Gastroesophageal sphincter (tissue), 4 donors: ENCODE data around the gene POU2AF3. TPM values are rescaled to one million over a fixed set of nuclear protein-coding genes. Genes with fewer than 3 reads are reported as not detected.

Source experiments
- ATAC-seq: fragments of 150-250 bp; one replicate; pipeline ENCODE4 v1.9.1; 2016; ENCODE audit warnings: mild to moderate bottlenecking, moderate library complexity
- H3K27ac ChIP-seq, 4 donors: fragments of 200-600 bp; sonication (generic) in 3 of 4; 1 replicate in 3 of 4; 2 replicates in 1 of 4; pipeline ENCODE4 v1.5.1; 2016 to 2019
- H3K27me3 ChIP-seq: fragments of 200-600 bp; sonication (generic); one replicate; pipeline ENCODE4 v1.5.1; 2019
- H3K36me3 ChIP-seq, 2 donors: fragments of 200-600 bp; sonication (generic); one replicate each; pipeline ENCODE4 v1.5.1; 2019; ENCODE audit warnings: control low read depth in 1 of 2
- H3K4me1 ChIP-seq, 3 donors: fragments of 200-600 bp; sonication (generic); 1 replicate in 2 of 3; 2 replicates in 1 of 3; pipeline ENCODE4 v1.5.1; 2016 to 2019; ENCODE audit warnings: control low read depth in 2 of 3
- H3K4me3 ChIP-seq, 2 donors: fragments of 200-600 bp; sonication (generic); one replicate each; pipeline ENCODE4 v1.5.1; 2019; ENCODE audit warnings: mild to moderate bottlenecking in 1 of 2, moderate library complexity in 1 of 2
- H3K9me3 ChIP-seq, 3 donors: fragments of 200-600 bp; sonication (generic); one replicate each; pipeline ENCODE4 v1.5.1; 2017 to 2019; ENCODE audit warnings: control low read depth in 2 of 3
- CTCF ChIP-seq, 4 experiments: fragments of 200-600 bp in 2 of 4; fragments of 450-650 bp in 2 of 4; sonication (generic) in 1 of 4; IDR thresholded peaks; one replicate each; pipeline ENCODE4 v1.5.1; 2017 to 2019; ENCODE audit warnings: antibody characterized with exemption in 4 of 4, mild to moderate bottlenecking in 2 of 4, moderate library complexity in 2 of 4
- EP300 ChIP-seq: sonication (generic); formaldehyde crosslinking; IDR thresholded peaks from one replicate; pipeline ENCODE4 v1.6.1; 2017; ENCODE audit warnings: antibody characterized with exemption, mild to moderate bottlenecking
- POLR2A ChIP-seq, 2 donors: fragments of 450-650 bp; IDR thresholded peaks; one replicate each; pipeline ENCODE4 v1.6.1; 2017; ENCODE audit warnings: antibody characterized with exemption in 2 of 2, mild to moderate bottlenecking in 2 of 2, moderate library complexity in 1 of 2
- POLR2AphosphoS5 ChIP-seq: sonication (generic); formaldehyde crosslinking; IDR thresholded peaks from one replicate; pipeline ENCODE4 v1.6.1; 2017; ENCODE audit warnings: antibody characterized with exemption
- WGBS, 2 donors: methylation state at CpG; one replicate each; pipeline ENCODE4 v1.1.5; 2018; ENCODE audit warnings: low coverage in 1 of 2; 5-methylcytosine and 5-hydroxymethylcytosine counted together
- total RNA-seq, 4 donors: library from RNA; depleted of rRNA; stranded (reverse); fragments of >200 nt; gene quantifications; one replicate each; pipeline ENCODE4 v1.1.0, GENCODE V29; 2016

POU2AF3 gene
- total RNA-seq, 4 donors from 2014 or later = 1.5 to 3.8 (median 2.2) TPM

- H3K27me3 ChIP-seq = no peaks in the 10 kb centered on the region
- H3K27ac ChIP-seq = no peak overlapping the region
- no peak overlapping the region for H3K4me3 ChIP-seq
- no peak for ATAC-seq
- H3K4me1 ChIP-seq = peaks cover 0 to 13% (median 0%) of the 10 kb centered on the region in 3 donors
- H3K36me3 ChIP-seq = no peaks in the 10 kb centered on the region
- TF ChIP-seq POLR2A (IDR thresholded peaks at IDR 0.05) = no peak
- TF ChIP-seq POLR2AphosphoS5 = no peak
- no peak for TF ChIP-seq EP300
- TF ChIP-seq CTCF (IDR thresholded peaks at IDR 0.05) = no peak
- H3K9me3 ChIP-seq = peaks cover 0 to 3% (median 0%) of the 10 kb centered on the region in 3 donors
Observed at GRCh38 chr11:111339758-111340388, 41.5 kb downstream of the POU2AF3 start.

GRCh38 chr11:111342329-111342728 lies 44.0 kb downstream of the POU2AF3 start:
- H3K27me3 ChIP-seq = no peaks in the 10 kb centered on the region
- peaks cover 0 to 3% (median 0%) of the 10 kb centered on the region in 3 donors for H3K9me3 ChIP-seq
- peaks cover 0 to 11% (median 0%) of the 10 kb centered on the region in 3 donors for H3K4me1 ChIP-seq
- TF ChIP-seq EP300 = no peak
- TF ChIP-seq POLR2AphosphoS5 = no peak
- no peak for TF ChIP-seq CTCF (IDR thresholded peaks at IDR 0.05)
- TF ChIP-seq POLR2A (IDR thresholded peaks at IDR 0.05) = no peak
- ATAC-seq = no peak
- no peak overlapping the region for H3K27ac ChIP-seq
- no peak overlapping the region for H3K4me3 ChIP-seq
- no peaks in the 10 kb centered on the region for H3K36me3 ChIP-seq
- WGBS, 2 donors = 70 to 90% methylated on average over 3 of the region's 3 CpGs

GRCh38 chr11:111344032-111344431 lies 45.7 kb downstream of the POU2AF3 start:
- peaks cover 0 to 11% (median 0%) of the 10 kb centered on the region in 3 donors for H3K4me1 ChIP-seq
- TF ChIP-seq CTCF (IDR thresholded peaks at IDR 0.05) = no peak
- TF ChIP-seq POLR2A (IDR thresholded peaks at IDR 0.05) = no peak
- no peak for TF ChIP-seq EP300
- peak; percentile 36 for TF ChIP-seq POLR2AphosphoS5
- no peak overlapping the region for H3K4me3 ChIP-seq
- H3K27ac ChIP-seq = peak overlapping the region in 1 of 4 donors; percentile 36
- peaks cover 0 to 3% (median 0%) of the 10 kb centered on the region in 3 donors for H3K9me3 ChIP-seq
- 15 to 19% methylated on average over 3 of the region's 3 CpGs for WGBS, 2 donors
- H3K27me3 ChIP-seq = no peaks in the 10 kb centered on the region
- ATAC-seq = peak; percentile 86
- no peaks in the 10 kb centered on the region for H3K36me3 ChIP-seq

GRCh38 chr11:111347002-111347722 lies 48.8 kb downstream of the POU2AF3 start:
- peaks cover 0 to 11% (median 0%) of the 10 kb centered on the region in 3 donors for H3K4me1 ChIP-seq
- peak overlapping the region in 2 of 4 donors; percentile 30 to 36 for H3K27ac ChIP-seq
- H3K36me3 ChIP-seq = no peaks in the 10 kb centered on the region
- no peaks in the 10 kb centered on the region for H3K27me3 ChIP-seq
- H3K9me3 ChIP-seq = no peaks in the 10 kb centered on the region
- TF ChIP-seq EP300 = no peak
- no peak for TF ChIP-seq POLR2A (IDR thresholded peaks at IDR 0.05)
- no peak for TF ChIP-seq POLR2AphosphoS5
- TF ChIP-seq CTCF (IDR thresholded peaks at IDR 0.05) = no peak
- H3K4me3 ChIP-seq = no peak overlapping the region
- ATAC-seq = peak; percentile 78
- 39 to 52% methylated on average over 4 to 6 of the region's 6 CpGs for WGBS, 2 donors
